Ascending aorta (tissue), 2 donors: ENCODE measurements around the gene OGFR. TPM values are rescaled to one million over a fixed set of nuclear protein-coding genes. Genes with fewer than 3 reads are reported as not detected.

Experiments used
- DNase-seq, 2 donors: peaks; one replicate each; pipeline ENCODE4 v3.0.0-alpha.2; 2019; ENCODE audit warnings: low spot score in 2 of 2
- H3K27ac ChIP-seq, 2 donors: fragments of 200-600 bp; sonication (generic); one replicate each; pipeline ENCODE4 v1.5.1; 2016 to 2017; ENCODE audit warnings: mild to moderate bottlenecking in 1 of 2
- H3K27me3 ChIP-seq: fragments of 200-600 bp; sonication (generic); one replicate; pipeline ENCODE4 v1.5.1; 2017
- H3K36me3 ChIP-seq, 2 donors: fragments of 200-600 bp; sonication (generic); one replicate each; pipeline ENCODE4 v1.5.1; 2016
- H3K4me1 ChIP-seq, 2 donors: fragments of 200-600 bp; sonication (generic); one replicate each; pipeline ENCODE4 v1.5.1; 2016 to 2017; ENCODE audit warnings: mild to moderate bottlenecking in 1 of 2
- H3K4me3 ChIP-seq, 2 donors: fragments of 200-600 bp; sonication (generic); one replicate each; pipeline ENCODE4 v1.5.1; 2016 to 2017; ENCODE audit warnings: mild to moderate bottlenecking in 1 of 2
- H3K9me3 ChIP-seq, 2 donors: fragments of 200-600 bp; sonication (generic); one replicate each; pipeline ENCODE4 v1.5.1; 2016
- CTCF ChIP-seq, 3 experiments: fragments of 200-600 bp in 2 of 3; fragments of 450-650 bp in 1 of 3; sonication (generic) in 2 of 3; IDR thresholded peaks; one replicate each; pipeline ENCODE4 v1.5.1; 2016 to 2019; ENCODE audit warnings: antibody characterized with exemption in 3 of 3, mild to moderate bottlenecking in 1 of 3, moderate library complexity in 1 of 3
- intact Hi-C: fragments of 100-400 bp; cut with DNase I; formaldehyde crosslinking; loops from one replicate; pipeline ENCODE4 v1.15.1; 2023
- total RNA-seq: library from RNA; depleted of rRNA; stranded (reverse); fragments of >200 nt; gene quantifications from one replicate; pipeline ENCODE4 v1.1.0, GENCODE V29; 2016

The OGFR gene
- total RNA-seq, 1 donor from 2014 or later = 77.4 TPM

- DNase-seq = no peak
- H3K9me3 ChIP-seq = no peaks in the 10 kb centered on the region
- H3K27me3 ChIP-seq = no peaks in the 10 kb centered on the region
- no peak for TF ChIP-seq CTCF (IDR thresholded peaks at IDR 0.05)
- H3K4me1 ChIP-seq = peaks cover 0 to 3% of the 10 kb centered on the region in 2 donors
- H3K36me3 ChIP-seq = no peaks in the 10 kb centered on the region
- no peak overlapping the region for H3K27ac ChIP-seq
- no peak overlapping the region for H3K4me3 ChIP-seq
- intact Hi-C loops = no loop called here
Observed at GRCh38 chr20:62770916-62771315, 33.7 kb upstream of the OGFR start.

- Histone ChIP-seq H3K27me3 (no peaks in the 10 kb centered on the region), H3K27ac (no peak overlapping the region), H3K4me1 (peaks cover 0 to 3% of the 10 kb centered on the region in 2 donors), H3K36me3 (no peaks in the 10 kb centered on the region), H3K9me3 (no peaks in the 10 kb centered on the region), H3K4me3 (no peak overlapping the region)
- TF ChIP-seq CTCF (IDR thresholded peaks at IDR 0.05) = no peak
- intact Hi-C loops = no loop called here
- DNase-seq = no peak
Observed at GRCh38 chr20:62771396-62772102, 33.1 kb upstream of the OGFR start.

- DNase-seq = no peak
- Histone ChIP-seq H3K27me3 (no peaks in the 10 kb centered on the region), H3K27ac (no peak overlapping the region), H3K4me1 (peaks cover 0 to 3% of the 10 kb centered on the region in 2 donors), H3K36me3 (no peaks in the 10 kb centered on the region), H3K9me3 (no peaks in the 10 kb centered on the region), H3K4me3 (no peak overlapping the region)
- no peak for TF ChIP-seq CTCF (IDR thresholded peaks at IDR 0.05)
- intact Hi-C loops = no loop called here
Observed at GRCh38 chr20:62772103-62772611, 32.5 kb upstream of the OGFR start.

- H3K9me3 ChIP-seq = no peaks in the 10 kb centered on the region
- intact Hi-C loops = no loop called here
- H3K4me1 ChIP-seq = peaks cover 0 to 3% of the 10 kb centered on the region in 2 donors
- no peak for DNase-seq
- TF ChIP-seq CTCF (IDR thresholded peaks at IDR 0.05) = no peak
- no peaks in the 10 kb centered on the region for H3K36me3 ChIP-seq
- H3K27me3 ChIP-seq = no peaks in the 10 kb centered on the region
- H3K27ac ChIP-seq = no peak overlapping the region
- H3K4me3 ChIP-seq = no peak overlapping the region
Observed at GRCh38 chr20:62772619-62772989, 32.0 kb upstream of the OGFR start.

- DNase-seq = no peak
- TF ChIP-seq CTCF (IDR thresholded peaks at IDR 0.05) = no peak
- Histone ChIP-seq H3K27ac (no peak overlapping the region), H3K36me3 (no peaks in the 10 kb centered on the region), H3K4me1 (peaks cover 0 to 3% of the 10 kb centered on the region in 2 donors), H3K4me3 (no peak overlapping the region), H3K9me3 (no peaks in the 10 kb centered on the region), H3K27me3 (no peaks in the 10 kb centered on the region)
- intact Hi-C loops = no loop called here
Observed at GRCh38 chr20:62772990-62773844, 31.4 kb upstream of the OGFR start.
